Hepatocyte (in vitro differentiated cells): ENCODE data around the gene FOXL1.

Source experiments
- CTCF ChIP-seq: fragments of 200-600 bp; sonication (generic); IDR thresholded peaks from 2 replicates; pipeline ENCODE4 v1.5.1; 2016; ENCODE audit warnings: antibody characterized with exemption, mild to moderate bottlenecking; ENCODE audit not compliant: poor library complexity
- EZH2 ChIP-seq: fragments of 200-600 bp; sonication (generic); IDR thresholded peaks from 2 replicates; pipeline ENCODE4 v1.6.1; 2016; ENCODE audit warnings: antibody characterized with exemption, mild to moderate bottlenecking, borderline replicate concordance

GRCh38 chr16:86537486-86537885 is 40.9 kb upstream of the FOXL1 start:
- TF ChIP-seq EZH2 (no peak), CTCF (no peak)
